SH-SY5Y (cell line): ENCODE results near the gene RELN.

ENCODE experiments used
- GATA2 ChIP-seq: IDR thresholded peaks from 2 replicates; pipeline ENCODE4 v1.6.1; 2011; ENCODE audit warnings: mild to moderate bottlenecking, low read depth, low read length
- GATA3 ChIP-seq: IDR thresholded peaks from 2 replicates; pipeline ENCODE4 v1.6.1; 2011; ENCODE audit warnings: low read depth, mild to moderate bottlenecking, low read length, moderate library complexity

GRCh38 chr7:103791894-103792293 is 197.6 kb downstream of the RELN start:
- TF ChIP-seq GATA2 (no peak), GATA3 (no peak)
